ENCODE data around the gene LRMDA. TPM values are rescaled to one million over a fixed set of nuclear protein-coding genes. Genes with fewer than 3 reads are reported as not detected.

The LRMDA gene
- total and polyA plus RNA-seq, 3 experiments from 2014 or later = not detected

DNA sequence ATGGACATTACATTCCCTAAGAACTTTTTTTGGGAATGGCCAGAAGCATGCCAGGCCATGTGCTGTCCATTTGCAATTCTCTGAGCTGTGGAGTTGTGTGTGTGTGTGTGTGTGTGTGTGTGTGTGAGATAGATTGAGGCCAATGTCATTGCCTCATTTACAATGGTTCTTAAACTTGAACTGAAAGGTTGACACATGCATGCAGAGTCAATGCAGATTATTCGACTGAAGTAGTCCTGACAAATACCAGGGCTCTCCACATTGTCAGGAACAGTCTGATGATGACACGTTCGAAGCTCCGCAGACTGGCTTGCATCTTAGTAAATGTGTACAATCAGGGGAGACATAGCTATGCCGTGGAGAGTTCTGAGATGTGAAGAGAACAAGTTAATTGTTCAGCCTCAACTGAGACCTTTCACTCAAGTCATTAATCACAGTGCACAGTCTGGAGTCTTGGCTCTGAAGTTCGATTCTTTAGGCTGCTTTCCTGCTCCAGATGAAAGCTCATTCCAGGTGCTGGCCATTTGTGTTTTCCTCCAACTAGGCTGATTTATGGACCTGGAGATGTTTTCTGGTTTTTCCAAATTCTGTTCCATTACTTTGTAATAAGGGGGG lies 921.9 kb downstream of the LRMDA start:
- no peak overlapping the region for H3K4me3 Mint-ChIP-seq
- Histone ChIP-seq H3K4me1 (ENCODE audit: insufficient read depth, low read length) (no peaks in the 10 kb centered on the region), H3K36me3 (ENCODE audit: insufficient read depth, low read length) (no peaks in the 10 kb centered on the region), H3K27ac (ENCODE audit: low read depth, low read length) (no peak overlapping the region), H3K4me3 (ENCODE audit: low read length) (no peak overlapping the region), H3K27me3 (ENCODE audit: insufficient read depth, low read length, poor library complexity, severe bottlenecking) (no peaks in the 10 kb centered on the region), H3K9me3 (ENCODE audit: low read length) (no peaks in the 10 kb centered on the region)
- H3K27me3 Mint-ChIP-seq = no peaks in the 10 kb centered on the region
- peaks cover 0 to 8% (median 0%) of the 10 kb centered on the region in 5 donors for H3K9me3 Mint-ChIP-seq
- CTCF ChIA-PET = no interaction called here
- H3K4me1 Mint-ChIP-seq = no peaks in the 10 kb centered on the region
- POLR2A ChIA-PET = no interaction called here
- no peak for DNase-seq
- H3K36me3 Mint-ChIP-seq = no peaks in the 10 kb centered on the region
- no peak overlapping the region for H3K27ac Mint-ChIP-seq

DNA sequence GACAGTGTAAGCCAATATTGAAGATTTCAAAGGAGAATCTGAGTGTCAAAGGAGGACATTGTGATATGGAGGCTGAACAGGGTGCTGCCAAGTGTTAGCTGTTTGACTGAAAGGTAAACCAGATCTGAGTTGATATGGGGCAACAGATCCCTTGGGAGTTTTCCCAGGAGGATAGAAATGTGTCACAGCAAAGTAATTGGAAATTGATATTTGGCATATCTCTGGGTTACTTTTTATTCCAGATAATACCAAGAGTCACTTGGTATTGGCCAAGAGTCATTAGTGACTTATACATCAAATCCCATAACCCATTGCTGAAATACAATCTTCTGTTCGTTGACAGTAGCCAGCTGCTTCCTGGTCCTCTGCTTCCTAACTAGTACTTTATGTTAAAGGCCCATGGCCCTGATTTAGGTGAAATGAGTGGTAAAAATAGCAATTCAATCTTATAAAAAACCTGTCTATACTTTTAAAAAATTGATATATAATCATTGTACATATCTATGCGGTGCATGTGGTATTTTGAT lies 922.9 kb downstream of the LRMDA start:
- POLR2A ChIA-PET = no interaction called here
- Histone ChIP-seq H3K27ac (ENCODE audit: low read depth, low read length) (no peak overlapping the region), H3K27me3 (ENCODE audit: insufficient read depth, low read length, poor library complexity, severe bottlenecking) (no peaks in the 10 kb centered on the region), H3K4me1 (ENCODE audit: insufficient read depth, low read length) (no peaks in the 10 kb centered on the region), H3K36me3 (ENCODE audit: insufficient read depth, low read length) (no peaks in the 10 kb centered on the region), H3K4me3 (ENCODE audit: low read length) (no peak overlapping the region), H3K9me3 (ENCODE audit: low read length) (no peaks in the 10 kb centered on the region)
- Mint-ChIP-seq H3K4me3 (no peak overlapping the region), H3K4me1 (no peaks in the 10 kb centered on the region), H3K27me3 (no peaks in the 10 kb centered on the region), H3K27ac (no peak overlapping the region), H3K9me3 (peaks cover 0 to 8% (median 0%) of the 10 kb centered on the region in 5 donors), H3K36me3 (no peaks in the 10 kb centered on the region)
- DNase-seq = no peak
- CTCF ChIA-PET = no interaction called here

DNA sequence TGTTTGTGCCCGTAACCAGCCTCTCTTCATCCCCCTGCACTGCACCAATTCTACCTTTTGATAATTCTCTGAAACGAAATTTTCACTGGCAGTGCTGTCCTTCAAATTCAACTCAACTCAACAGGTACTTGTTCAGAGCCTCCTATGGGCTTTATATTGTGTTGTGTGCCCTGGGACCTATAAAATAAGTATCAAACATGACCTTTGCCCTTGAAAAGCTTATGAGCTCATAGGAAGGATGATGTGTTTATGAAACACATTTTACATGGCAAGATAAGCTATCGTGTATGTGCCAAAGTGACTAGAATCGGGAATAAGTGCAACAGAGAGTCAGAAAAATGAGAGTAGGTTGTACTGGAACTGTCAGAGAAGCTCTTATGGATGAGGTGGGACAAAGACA lies 923.5 kb downstream of the LRMDA start:
- peaks cover 0 to 8% (median 0%) of the 10 kb centered on the region in 5 donors for H3K9me3 Mint-ChIP-seq
- no peak overlapping the region for H3K27ac ChIP-seq (ENCODE audit: low read depth, low read length)
- H3K4me1 Mint-ChIP-seq = no peaks in the 10 kb centered on the region
- POLR2A ChIA-PET = no interaction called here
- H3K4me3 Mint-ChIP-seq = no peak overlapping the region
- no peaks in the 10 kb centered on the region for H3K4me1 ChIP-seq (ENCODE audit: insufficient read depth, low read length)
- no peak overlapping the region for H3K4me3 ChIP-seq (ENCODE audit: low read length)
- H3K36me3 Mint-ChIP-seq = no peaks in the 10 kb centered on the region
- no peak for DNase-seq
- H3K27ac Mint-ChIP-seq = no peak overlapping the region
- no peaks in the 10 kb centered on the region for H3K36me3 ChIP-seq (ENCODE audit: insufficient read depth, low read length)
- no peaks in the 10 kb centered on the region for H3K9me3 ChIP-seq (ENCODE audit: low read length)
- no peaks in the 10 kb centered on the region for H3K27me3 Mint-ChIP-seq
- no peaks in the 10 kb centered on the region for H3K27me3 ChIP-seq (ENCODE audit: insufficient read depth, low read length, poor library complexity, severe bottlenecking)
- CTCF ChIA-PET = no interaction called here

DNA sequence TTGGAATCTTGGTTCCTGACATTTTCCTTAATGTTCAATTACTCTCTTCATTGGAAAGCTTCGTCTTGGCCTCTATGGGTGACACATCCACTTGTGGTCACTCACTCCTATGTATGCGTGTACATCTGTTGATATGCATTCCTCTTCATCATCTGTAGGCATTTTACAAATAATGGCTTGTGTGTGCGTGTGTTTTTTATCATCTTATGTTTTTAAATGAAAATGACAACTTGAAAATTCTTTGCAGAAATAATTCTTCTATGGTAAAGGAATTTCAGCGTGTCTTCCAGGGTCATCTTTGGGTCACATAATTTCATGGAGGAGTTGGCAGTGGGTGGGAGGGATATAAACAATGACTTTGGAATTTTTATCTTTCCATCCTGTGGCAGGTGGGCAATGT lies 925.1 kb downstream of the LRMDA start:
- H3K9me3 ChIP-seq (ENCODE audit: low read length) = no peaks in the 10 kb centered on the region
- no peaks in the 10 kb centered on the region for H3K4me1 ChIP-seq (ENCODE audit: insufficient read depth, low read length)
- DNase-seq = no peak
- H3K9me3 Mint-ChIP-seq = peaks cover 0 to 10% (median 3%) of the 10 kb centered on the region in 5 donors
- POLR2A ChIA-PET = no interaction called here
- H3K36me3 Mint-ChIP-seq = no peaks in the 10 kb centered on the region
- no peaks in the 10 kb centered on the region for H3K27me3 Mint-ChIP-seq
- no peaks in the 10 kb centered on the region for H3K36me3 ChIP-seq (ENCODE audit: insufficient read depth, low read length)
- no peak overlapping the region for H3K27ac ChIP-seq (ENCODE audit: low read depth, low read length)
- CTCF ChIA-PET = no interaction called here
- H3K4me1 Mint-ChIP-seq = no peaks in the 10 kb centered on the region
- no peak overlapping the region for H3K27ac Mint-ChIP-seq
- H3K27me3 ChIP-seq (ENCODE audit: insufficient read depth, low read length, poor library complexity, severe bottlenecking) = no peaks in the 10 kb centered on the region
- H3K4me3 Mint-ChIP-seq = no peak overlapping the region
- H3K4me3 ChIP-seq (ENCODE audit: low read length) = no peak overlapping the region

DNA sequence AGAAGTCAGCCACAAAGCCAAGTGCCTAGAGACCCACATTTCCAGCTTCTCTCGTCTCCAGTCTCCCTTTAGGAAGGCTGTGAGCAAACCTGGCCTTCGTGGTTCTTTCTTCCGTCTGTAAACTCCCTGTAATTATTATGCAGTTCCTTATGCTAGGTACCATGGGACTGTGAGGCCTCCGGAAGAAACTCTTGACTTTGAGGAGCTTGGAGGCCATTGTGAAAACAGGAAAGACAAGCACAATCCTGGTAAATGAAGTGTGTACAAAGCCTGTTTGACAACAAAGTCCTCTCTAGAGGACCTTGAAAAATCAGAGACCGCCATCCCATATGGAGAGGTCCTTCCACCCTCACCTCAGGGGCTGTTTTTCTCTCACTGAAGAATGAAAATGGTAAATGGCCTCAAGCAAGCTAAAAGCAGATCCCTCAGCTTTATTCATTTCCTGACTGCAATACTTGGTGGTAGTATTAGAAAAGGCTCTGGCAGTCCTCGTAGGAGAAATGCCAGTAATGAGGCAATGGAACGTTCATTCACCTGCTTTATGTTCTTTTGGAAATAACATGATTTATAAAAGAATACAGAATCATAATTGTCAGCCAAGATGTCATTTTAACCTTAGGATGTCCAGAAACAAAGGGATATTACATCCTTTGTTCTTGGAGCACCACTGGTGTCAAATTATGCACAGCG lies 926.4 kb downstream of the LRMDA start:
- ChIA-PET CTCF (no interaction called here), POLR2A (no interaction called here)
- Histone ChIP-seq H3K9me3 (ENCODE audit: low read length) (no peaks in the 10 kb centered on the region), H3K27ac (ENCODE audit: low read depth, low read length) (no peak overlapping the region), H3K4me1 (ENCODE audit: insufficient read depth, low read length) (no peaks in the 10 kb centered on the region), H3K36me3 (ENCODE audit: insufficient read depth, low read length) (no peaks in the 10 kb centered on the region), H3K4me3 (ENCODE audit: low read length) (no peak overlapping the region), H3K27me3 (ENCODE audit: insufficient read depth, low read length, poor library complexity, severe bottlenecking) (no peaks in the 10 kb centered on the region)
- no peaks in the 10 kb centered on the region for H3K4me1 Mint-ChIP-seq
- H3K9me3 Mint-ChIP-seq = peaks cover 0 to 10% (median 3%) of the 10 kb centered on the region in 5 donors
- no peak overlapping the region for H3K27ac Mint-ChIP-seq
- H3K36me3 Mint-ChIP-seq = no peaks in the 10 kb centered on the region
- no peaks in the 10 kb centered on the region for H3K27me3 Mint-ChIP-seq
- H3K4me3 Mint-ChIP-seq = no peak overlapping the region
- no peak for DNase-seq

DNA sequence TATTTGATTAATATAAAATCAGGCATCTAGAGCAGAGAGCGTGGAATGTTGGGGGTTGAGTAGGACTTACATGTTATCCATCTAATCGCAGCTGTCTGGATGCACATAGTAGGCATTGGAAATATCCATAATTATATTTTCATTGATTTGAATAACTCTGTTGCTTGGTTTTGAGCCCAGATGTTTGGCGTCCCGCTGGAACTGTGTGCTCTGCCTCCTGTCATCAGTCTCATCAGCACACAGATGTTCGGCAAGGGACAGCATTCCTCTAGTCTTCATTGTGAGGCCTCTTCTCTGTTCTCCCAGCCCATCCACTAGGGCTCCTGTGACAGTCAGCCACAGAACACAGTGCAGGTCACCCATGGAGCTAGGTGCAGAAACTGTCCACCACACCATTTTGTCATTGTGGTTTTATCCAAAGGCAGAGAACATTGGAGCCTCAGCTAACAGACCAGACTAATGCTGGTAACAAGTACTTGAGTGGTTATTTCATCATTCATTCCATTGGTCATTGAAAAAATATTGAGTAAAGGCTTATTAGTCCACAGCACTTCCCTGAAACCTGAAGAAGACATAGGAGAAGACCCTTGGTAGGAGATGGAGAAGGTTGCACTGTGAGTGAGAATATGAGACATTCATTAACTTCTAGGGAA lies 927.4 kb downstream of the LRMDA start:
- no peaks in the 10 kb centered on the region for H3K4me1 Mint-ChIP-seq
- H3K9me3 Mint-ChIP-seq = peaks cover 0 to 10% (median 3%) of the 10 kb centered on the region in 5 donors
- H3K27me3 Mint-ChIP-seq = no peaks in the 10 kb centered on the region
- H3K4me3 Mint-ChIP-seq = no peak overlapping the region
- Histone ChIP-seq H3K4me3 (ENCODE audit: low read length) (no peak overlapping the region), H3K27ac (ENCODE audit: low read depth, low read length) (no peak overlapping the region), H3K27me3 (ENCODE audit: insufficient read depth, low read length, poor library complexity, severe bottlenecking) (no peaks in the 10 kb centered on the region), H3K36me3 (ENCODE audit: insufficient read depth, low read length) (no peaks in the 10 kb centered on the region), H3K4me1 (ENCODE audit: insufficient read depth, low read length) (no peaks in the 10 kb centered on the region), H3K9me3 (ENCODE audit: low read length) (no peaks in the 10 kb centered on the region)
- no peak overlapping the region for H3K27ac Mint-ChIP-seq
- DNase-seq = no peak
- ChIA-PET POLR2A (no interaction called here), CTCF (no interaction called here)
- H3K36me3 Mint-ChIP-seq = no peaks in the 10 kb centered on the region

DNA sequence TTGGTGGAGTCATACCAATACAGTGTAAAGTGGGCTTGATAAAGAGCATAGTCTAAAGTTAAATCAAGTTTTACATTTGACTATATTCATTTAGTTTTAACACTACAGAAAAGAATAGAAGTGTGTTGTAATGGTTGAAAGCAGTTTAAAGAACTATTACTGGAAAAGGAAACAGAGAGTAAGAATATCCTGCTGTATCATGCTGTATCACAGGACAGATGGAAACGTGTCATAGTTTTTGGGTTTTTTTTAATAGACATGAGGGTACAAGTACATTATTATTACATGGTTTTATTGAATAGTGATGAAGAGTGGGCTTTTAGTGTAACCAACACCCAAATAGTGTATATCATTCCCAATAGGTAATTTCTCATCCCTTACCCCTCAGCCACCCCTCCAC lies 944.3 kb downstream of the LRMDA start:
- no peaks in the 10 kb centered on the region for H3K4me1 ChIP-seq (ENCODE audit: insufficient read depth, low read length)
- no peaks in the 10 kb centered on the region for H3K9me3 ChIP-seq (ENCODE audit: low read length)
- ChIA-PET POLR2A (no interaction called here), CTCF (no interaction called here)
- Mint-ChIP-seq H3K4me1 (no peaks in the 10 kb centered on the region), H3K27me3 (no peaks in the 10 kb centered on the region), H3K4me3 (no peak overlapping the region), H3K36me3 (no peaks in the 10 kb centered on the region), H3K9me3 (peaks cover 0 to 17% (median 9%) of the 10 kb centered on the region in 5 donors), H3K27ac (no peak overlapping the region)
- H3K27ac ChIP-seq (ENCODE audit: low read depth, low read length) = no peak overlapping the region
- H3K36me3 ChIP-seq (ENCODE audit: insufficient read depth, low read length) = no peaks in the 10 kb centered on the region
- no peak overlapping the region for H3K4me3 ChIP-seq (ENCODE audit: low read length)
- H3K27me3 ChIP-seq (ENCODE audit: insufficient read depth, low read length, poor library complexity, severe bottlenecking) = no peaks in the 10 kb centered on the region
- no peak for DNase-seq

DNA sequence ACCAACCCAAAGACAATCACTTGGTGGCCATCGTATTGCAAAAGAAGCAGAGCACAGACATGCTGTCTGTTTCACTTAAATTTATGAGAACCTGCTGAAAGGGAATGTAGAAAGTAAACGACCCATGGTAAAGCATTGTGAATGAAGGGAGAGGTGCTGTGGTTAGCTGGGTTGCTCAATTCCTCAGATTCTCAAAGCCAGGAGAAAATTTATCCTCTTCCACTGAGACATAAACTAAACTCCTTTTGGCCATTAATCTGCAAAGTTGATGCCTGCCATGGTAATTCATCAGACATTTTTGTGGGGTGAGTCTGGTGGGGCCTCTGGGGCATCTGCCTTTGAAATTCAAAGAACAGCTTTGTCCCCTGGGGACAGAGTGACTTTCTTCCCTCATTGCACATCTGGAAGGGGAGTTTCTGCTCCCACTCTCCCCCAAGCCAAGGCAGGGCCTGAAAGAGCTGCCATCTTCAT lies 951.0 kb downstream of the LRMDA start:
- no peaks in the 10 kb centered on the region for H3K36me3 ChIP-seq (ENCODE audit: insufficient read depth, low read length)
- Mint-ChIP-seq H3K27me3 (peaks cover 0 to 2% of the 10 kb centered on the region in 2 donors), H3K9me3 (peaks cover 2 to 11% (median 9%) of the 10 kb centered on the region in 5 donors), H3K4me1 (no peaks in the 10 kb centered on the region), H3K27ac (no peak overlapping the region), H3K4me3 (no peak overlapping the region), H3K36me3 (no peaks in the 10 kb centered on the region)
- H3K27ac ChIP-seq (ENCODE audit: low read depth, low read length) = no peak overlapping the region
- no peak overlapping the region for H3K4me3 ChIP-seq (ENCODE audit: low read length)
- H3K4me1 ChIP-seq (ENCODE audit: insufficient read depth, low read length) = no peaks in the 10 kb centered on the region
- POLR2A ChIA-PET = no interaction called here
- no peaks in the 10 kb centered on the region for H3K9me3 ChIP-seq (ENCODE audit: low read length)
- no peaks in the 10 kb centered on the region for H3K27me3 ChIP-seq (ENCODE audit: insufficient read depth, low read length, poor library complexity, severe bottlenecking)
- CTCF ChIA-PET = no interaction called here
- DNase-seq = no peak

All from CD8-positive, alpha-beta memory T cell (primary cell).